LNCaP clone FGC (cell line): ENCODE data around the gene ANKRD6.

ENCODE experiments used
- DNase-seq: peaks from one replicate; pipeline ENCODE4 v3.0.0-alpha.2; 2011; ENCODE audit warnings: low read depth
- H3K4me3 ChIP-seq: 2 replicates; pipeline ENCODE4 v1.5.1; 2011; ENCODE audit warnings: mild to moderate bottlenecking, low read depth, low read length, control low read depth
- TF ChIP-seq, protein P1 (sequence below): IDR thresholded peaks from 2 replicates; pipeline ENCODE4 v1.5.1; 2012; ENCODE audit warnings: mild to moderate bottlenecking; ENCODE audit not compliant: control insufficient read depth, insufficient read depth; ENCODE audit errors: extremely low read depth

The ANKRD6 gene

GRCh38 chr6:89553431-89553830, 120.5 kb downstream of the ANKRD6 start:
- no peak for DNase-seq
- TF ChIP-seq, protein P1, sequence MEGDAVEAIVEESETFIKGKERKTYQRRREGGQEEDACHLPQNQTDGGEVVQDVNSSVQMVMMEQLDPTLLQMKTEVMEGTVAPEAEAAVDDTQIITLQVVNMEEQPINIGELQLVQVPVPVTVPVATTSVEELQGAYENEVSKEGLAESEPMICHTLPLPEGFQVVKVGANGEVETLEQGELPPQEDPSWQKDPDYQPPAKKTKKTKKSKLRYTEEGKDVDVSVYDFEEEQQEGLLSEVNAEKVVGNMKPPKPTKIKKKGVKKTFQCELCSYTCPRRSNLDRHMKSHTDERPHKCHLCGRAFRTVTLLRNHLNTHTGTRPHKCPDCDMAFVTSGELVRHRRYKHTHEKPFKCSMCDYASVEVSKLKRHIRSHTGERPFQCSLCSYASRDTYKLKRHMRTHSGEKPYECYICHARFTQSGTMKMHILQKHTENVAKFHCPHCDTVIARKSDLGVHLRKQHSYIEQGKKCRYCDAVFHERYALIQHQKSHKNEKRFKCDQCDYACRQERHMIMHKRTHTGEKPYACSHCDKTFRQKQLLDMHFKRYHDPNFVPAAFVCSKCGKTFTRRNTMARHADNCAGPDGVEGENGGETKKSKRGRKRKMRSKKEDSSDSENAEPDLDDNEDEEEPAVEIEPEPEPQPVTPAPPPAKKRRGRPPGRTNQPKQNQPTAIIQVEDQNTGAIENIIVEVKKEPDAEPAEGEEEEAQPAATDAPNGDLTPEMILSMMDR, result no peak
- H3K4me3 ChIP-seq, result no peak overlapping the region

- no peak for DNase-seq
- no peak overlapping the region for H3K4me3 ChIP-seq
- TF ChIP-seq, protein P1, result no peak
Observed at GRCh38 chr6:89554106-89554505, 121.2 kb downstream of the ANKRD6 start.

DNA sequence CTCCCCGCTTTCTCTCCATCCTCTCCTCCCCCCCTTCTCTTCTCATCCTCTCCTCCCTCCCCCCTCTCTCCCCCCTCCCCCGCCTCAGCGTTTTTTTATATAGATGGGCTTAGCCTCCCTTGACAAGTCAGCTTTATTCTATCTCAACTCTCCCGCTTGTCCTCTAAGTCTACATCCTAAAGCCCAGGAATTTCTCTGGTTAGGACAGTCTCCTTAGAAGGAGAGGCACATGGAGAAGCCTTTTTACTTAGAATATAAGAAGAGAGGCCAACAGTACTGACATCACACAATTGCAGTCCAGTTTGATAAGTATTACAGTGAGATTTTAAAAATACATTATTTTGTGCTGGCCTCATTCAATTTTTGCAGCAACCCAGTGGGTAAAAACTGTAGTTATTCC, 122.1 kb downstream of the ANKRD6 start:
- no peak for DNase-seq
- TF ChIP-seq, protein P1, result no peak
- H3K4me3 ChIP-seq, result no peak overlapping the region

DNA sequence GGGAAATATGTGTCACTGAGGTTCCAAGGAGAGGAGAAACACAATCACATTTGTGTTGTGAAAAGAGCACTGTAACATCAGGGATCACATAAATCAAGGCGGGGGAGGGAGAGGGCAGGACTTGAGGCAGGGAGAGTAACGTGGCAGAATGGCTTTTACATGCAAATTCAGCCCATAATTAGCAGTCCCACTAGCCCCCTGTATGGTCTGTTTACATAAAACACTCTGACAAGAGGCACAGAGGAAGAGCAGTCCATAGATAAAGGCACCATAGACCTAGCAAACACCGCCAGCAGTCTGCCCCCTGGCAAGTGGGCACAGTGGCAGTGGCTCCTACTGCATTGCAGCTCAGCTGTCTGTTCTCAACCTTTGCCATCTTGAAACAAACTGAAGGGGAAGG, 122.9 kb downstream of the ANKRD6 start:
- TF ChIP-seq, protein P1, result no peak
- no peak for DNase-seq
- H3K4me3 ChIP-seq, result no peak overlapping the region

GRCh38 chr6:89559487-89559886, 126.5 kb downstream of the ANKRD6 start:
- DNase-seq, result no peak
- TF ChIP-seq, protein P1, result no peak
- no peak overlapping the region for H3K4me3 ChIP-seq

GRCh38 chr6:89562093-89562973, 129.4 kb downstream of the ANKRD6 start:
- DNase-seq, result no peak
- TF ChIP-seq, protein P1, result no peak
- no peak overlapping the region for H3K4me3 ChIP-seq

DNA sequence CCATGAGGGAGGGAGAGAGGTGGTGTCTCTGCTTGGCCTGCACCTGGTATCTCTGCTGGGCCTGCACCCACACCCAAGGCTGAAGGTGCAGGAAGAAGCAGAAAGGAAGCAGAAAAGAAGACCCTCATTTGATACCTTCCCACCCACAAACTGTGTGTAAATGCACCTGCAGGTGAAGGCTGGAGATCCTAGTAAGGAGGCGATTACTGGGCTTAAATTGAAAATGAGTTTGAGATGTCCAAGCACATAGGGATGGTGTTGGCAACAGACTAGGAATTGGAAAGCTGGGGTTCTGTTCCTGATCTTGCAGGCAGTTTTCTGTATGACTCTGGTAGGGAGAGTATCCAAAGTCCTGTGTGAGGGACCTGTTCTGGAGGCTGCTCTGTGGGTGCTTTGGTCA, 130.9 kb downstream of the ANKRD6 start:
- H3K4me3 ChIP-seq, result no peak overlapping the region
- no peak for DNase-seq
- TF ChIP-seq, protein P1, result no peak
